SJSA1 (cell line): ENCODE results near the gene ADAM12. TPM values are rescaled to one million over a fixed set of nuclear protein-coding genes. Genes with fewer than 3 reads are reported as not detected.

Experiments
- DNase-seq, 2 experiments: peaks; one replicate each; pipeline ENCODE4 v3.0.0-alpha.2; 2015 to 2020; ENCODE audit warnings: low spot score in 2 of 2, low read depth in 1 of 2
- H3K27ac ChIP-seq: fragments of 250-450 bp; sonication (Bioruptor Pico); 2 replicates; pipeline ENCODE4 v1.5.1; 2020; ENCODE audit warnings: mild to moderate bottlenecking, moderate library complexity
- H3K27me3 ChIP-seq: fragments of 250-450 bp; sonication (Bioruptor Pico); replicated peaks from 2 replicates; pipeline ENCODE4 v1.5.1; 2020; ENCODE audit warnings: mild to moderate bottlenecking, moderate library complexity
- H3K36me3 ChIP-seq: fragments of 250-450 bp; sonication (Bioruptor Pico); 2 replicates; pipeline ENCODE4 v1.5.1; 2020; ENCODE audit warnings: mild to moderate bottlenecking
- H3K4me1 ChIP-seq: fragments of 250-450 bp; sonication (Bioruptor Pico); replicated peaks from 2 replicates; pipeline ENCODE4 v1.6.1; 2021; ENCODE audit warnings: mild to moderate bottlenecking
- H3K4me3 ChIP-seq: fragments of 250-450 bp; sonication (Bioruptor Pico); 2 replicates; pipeline ENCODE4 v1.5.1; 2020; ENCODE audit warnings: mild to moderate bottlenecking
- H3K9me3 ChIP-seq: fragments of 250-450 bp; sonication (Bioruptor Pico); replicated peaks from 2 replicates; pipeline ENCODE4 v1.5.1; 2020; ENCODE audit warnings: mild to moderate bottlenecking
- total RNA-seq: library from RNA; depleted of rRNA; stranded (reverse); fragments of >200 nt; shearing (Covaris generic); gene quantifications from 2 replicates; pipeline ENCODE4 v1.2.3, GENCODE V29; 2014

Gene ADAM12
- total RNA-seq, 1 experiment from 2014 or later, result 3.6 TPM

DNA sequence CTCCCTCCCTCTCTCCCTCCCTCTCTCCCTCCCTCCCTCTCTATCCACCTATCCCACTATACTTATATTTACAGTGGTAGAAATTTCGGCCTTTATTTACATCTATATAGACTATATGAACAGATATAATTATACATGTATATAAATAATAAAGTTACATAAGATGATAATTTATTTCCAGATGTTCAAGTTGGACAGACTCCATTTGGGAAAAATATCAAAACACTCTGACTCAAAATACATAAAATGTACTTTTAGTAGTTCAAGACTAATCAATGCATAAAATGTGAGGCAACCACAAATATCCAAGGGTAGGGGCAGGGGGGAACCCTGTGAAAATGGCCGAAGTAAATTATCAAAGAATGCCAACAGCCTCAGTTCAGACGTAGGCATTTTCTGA is 288.9 kb downstream of the ADAM12 start:
- no peaks in the 10 kb centered on the region for H3K36me3 ChIP-seq
- no peak for DNase-seq

DNA sequence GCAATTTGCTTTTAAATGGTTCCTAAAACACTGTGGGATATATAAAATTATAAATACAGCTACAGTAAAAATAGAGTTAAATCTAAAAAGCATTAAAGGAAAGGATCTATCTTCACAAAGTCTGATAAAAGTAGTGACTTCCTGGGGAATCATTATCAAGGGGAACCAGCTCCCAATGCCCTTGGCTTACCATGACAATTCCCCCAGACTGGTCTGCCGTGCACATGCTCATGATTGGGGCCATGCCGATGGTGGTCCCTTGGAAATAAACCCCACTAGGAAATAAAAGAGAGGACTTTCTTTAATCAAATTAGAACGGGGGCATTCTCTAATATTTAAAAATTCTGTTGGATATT is 290.1 kb downstream of the ADAM12 start:
- no peaks in the 10 kb centered on the region for H3K9me3 ChIP-seq
- H3K27me3 ChIP-seq, result no peaks in the 10 kb centered on the region
- DNase-seq, result no peak
- H3K4me3 ChIP-seq, result no peak overlapping the region
- peaks cover 26% of the 10 kb centered on the region for H3K4me1 ChIP-seq
- no peaks in the 10 kb centered on the region for H3K36me3 ChIP-seq
- H3K27ac ChIP-seq, result no peak overlapping the region

More for the DNA sequence above, 288.9 kb downstream of the ADAM12 start:
- no peaks in the 10 kb centered on the region for H3K27me3 ChIP-seq
- H3K4me3 ChIP-seq, result no peak overlapping the region
- no peaks in the 10 kb centered on the region for H3K9me3 ChIP-seq
- no peak overlapping the region for H3K27ac ChIP-seq
- H3K4me1 ChIP-seq, result peaks cover 23% of the 10 kb centered on the region

DNA sequence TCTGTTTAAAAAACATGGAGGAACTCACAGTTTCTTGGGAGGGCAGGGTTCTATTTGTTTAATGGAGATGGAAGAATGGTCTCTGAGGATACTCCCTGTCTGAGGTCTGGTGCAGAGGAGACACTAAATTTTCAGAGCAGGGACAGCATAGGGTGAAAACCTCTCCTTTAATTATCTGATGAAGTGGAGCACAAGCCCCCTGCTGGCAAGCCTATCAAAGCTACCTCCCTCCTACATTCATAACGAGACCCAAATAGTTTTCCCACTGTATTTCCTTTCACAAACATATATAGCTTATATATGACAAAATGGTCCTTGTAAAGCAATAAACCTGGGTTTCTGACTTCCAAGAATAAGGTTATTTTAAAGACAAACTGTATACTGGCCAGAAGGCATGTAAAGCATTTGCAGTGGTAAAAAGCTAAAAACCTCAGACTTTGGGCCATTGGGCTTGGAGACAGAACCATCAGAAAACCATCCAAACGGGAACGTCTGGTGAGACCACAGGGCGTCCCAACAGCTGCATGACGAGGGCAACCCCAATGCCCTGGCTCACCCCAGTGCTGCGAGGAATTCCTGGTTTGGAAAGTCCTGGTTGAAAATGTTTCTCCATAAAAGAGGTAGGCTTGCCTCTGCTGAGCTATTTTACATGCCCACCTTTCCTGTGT is 290.6 kb downstream of the ADAM12 start:
- H3K4me1 ChIP-seq, result peaks cover 26% of the 10 kb centered on the region
- H3K36me3 ChIP-seq, result no peaks in the 10 kb centered on the region

DNA sequence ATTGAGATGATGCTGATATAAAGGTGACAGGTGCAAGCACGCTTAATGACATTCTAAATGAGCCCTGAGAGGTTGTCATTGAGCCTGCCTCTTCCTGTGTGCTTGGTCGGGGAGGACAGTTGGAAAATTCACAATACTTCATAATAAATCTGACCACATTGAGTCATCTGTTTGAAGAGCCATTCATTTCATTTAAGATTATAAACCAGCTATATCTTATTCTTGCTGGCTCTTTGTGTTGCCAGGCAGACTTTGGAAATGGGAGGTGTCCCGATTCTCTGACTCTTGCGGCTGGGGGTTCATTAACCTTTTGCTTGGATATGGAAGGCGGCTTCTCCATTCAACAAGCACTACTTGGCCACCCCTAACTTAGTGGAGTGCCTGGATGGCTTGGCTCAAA is 293.7 kb downstream of the ADAM12 start:
- Histone ChIP-seq H3K36me3 (no peaks in the 10 kb centered on the region), H3K4me3 (no peak overlapping the region), H3K27ac (no peak overlapping the region), H3K27me3 (no peaks in the 10 kb centered on the region), H3K4me1 (peaks cover 41% of the 10 kb centered on the region), H3K9me3 (0 out of 2 replicates have a peak, but pooled peaks cover 2% of the 10 kb centered on the region)
- peak in 1 of 2 experiments; percentile 29 for DNase-seq

More for the DNA sequence above, 290.6 kb downstream of the ADAM12 start:
- H3K27ac ChIP-seq, result no peak overlapping the region
- H3K27me3 ChIP-seq, result no peaks in the 10 kb centered on the region
- H3K9me3 ChIP-seq, result no peaks in the 10 kb centered on the region
- DNase-seq, result no peak
- H3K4me3 ChIP-seq, result no peak overlapping the region

DNA sequence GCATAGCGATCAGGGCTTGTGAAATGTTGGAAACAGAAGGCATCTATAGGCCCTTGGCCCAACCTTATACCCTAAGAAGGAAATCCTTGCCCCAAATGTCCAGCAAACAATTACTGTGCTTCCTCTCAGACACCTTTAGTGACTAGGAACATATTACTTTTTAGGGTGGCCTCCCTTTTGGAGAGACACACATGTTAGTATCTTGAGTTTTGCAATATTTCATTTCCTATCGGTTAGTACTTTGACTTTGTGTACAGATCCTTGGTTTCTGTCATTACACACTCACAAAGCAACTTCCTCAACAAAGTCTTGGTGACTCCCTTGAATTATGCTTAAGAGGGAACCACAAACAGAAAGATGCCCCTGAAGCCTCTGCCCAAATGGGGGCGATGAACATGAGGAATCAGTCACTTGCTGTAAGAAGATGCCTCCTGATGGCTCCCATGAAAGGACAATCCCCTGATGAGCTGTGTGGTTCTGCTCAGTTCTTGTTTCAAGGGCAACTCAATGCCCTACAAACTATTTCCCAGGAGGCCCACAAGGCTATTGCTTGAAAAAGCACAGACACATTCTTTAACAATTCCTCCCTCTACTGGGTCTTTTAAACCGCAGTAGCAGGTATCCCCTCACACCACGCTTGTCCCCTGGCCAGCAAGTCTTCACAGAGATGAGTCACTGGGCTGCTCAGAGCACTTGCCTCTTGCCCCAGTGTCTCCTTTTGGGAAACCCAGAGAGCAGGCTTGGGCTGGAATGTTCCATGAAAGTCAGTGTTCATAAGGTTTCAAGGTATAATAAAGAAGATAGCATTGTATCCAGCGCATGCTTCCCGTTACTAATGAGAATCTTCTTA is 295.7 kb downstream of the ADAM12 start:
- peaks cover 41% of the 10 kb centered on the region for H3K4me1 ChIP-seq
- H3K9me3 ChIP-seq, result 0 out of 2 replicates have a peak, but pooled peaks cover 2% of the 10 kb centered on the region
- no peaks in the 10 kb centered on the region for H3K27me3 ChIP-seq
- H3K27ac ChIP-seq, result no peak overlapping the region
- no peak overlapping the region for H3K4me3 ChIP-seq
- DNase-seq, result no peak
- H3K36me3 ChIP-seq, result no peaks in the 10 kb centered on the region

DNA sequence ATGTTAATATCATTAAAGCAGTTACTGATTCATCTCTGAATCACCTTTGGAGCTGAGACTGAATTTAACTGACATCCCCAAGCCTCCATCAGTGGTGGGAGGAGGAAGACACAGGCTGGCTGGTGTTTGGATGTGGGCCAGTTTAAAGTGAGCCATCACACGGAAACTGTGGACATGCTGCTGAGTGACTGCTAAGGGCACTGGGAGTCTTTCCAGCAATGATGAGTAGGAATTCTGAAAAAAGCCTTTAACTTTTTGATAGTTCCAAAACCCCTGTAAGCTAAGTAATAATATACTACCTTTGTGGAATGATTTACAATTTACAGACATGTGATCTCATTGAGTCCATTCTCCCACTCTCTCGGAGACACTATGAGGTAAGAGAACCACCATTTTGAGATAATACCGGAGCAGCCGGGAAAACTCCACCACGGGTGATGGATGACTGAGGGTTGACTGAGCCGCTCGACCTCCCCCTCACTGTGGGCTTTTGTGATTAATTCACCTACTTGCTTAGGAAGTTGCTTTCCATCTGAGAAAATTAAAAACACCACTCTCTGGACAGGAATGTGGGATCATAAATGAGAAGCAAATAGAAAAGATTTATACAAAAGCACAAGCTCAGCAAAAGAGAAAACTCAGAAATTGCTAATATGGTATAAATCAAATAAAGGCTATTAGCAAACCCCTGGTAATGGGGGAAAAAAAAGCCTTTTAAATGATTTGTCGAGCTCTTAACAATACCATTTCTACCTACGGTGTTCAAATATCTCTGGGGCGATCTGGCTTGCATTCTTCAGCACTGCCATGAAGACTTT is 297.2 kb downstream of the ADAM12 start:
- H3K27ac ChIP-seq, result peak overlapping the region; percentile 35; the same call in 1 of the 2 replicates
- peak; percentile 56 to 72 for DNase-seq
- 0 out of 2 replicates have a peak, but pooled peaks cover 2% of the 10 kb centered on the region for H3K9me3 ChIP-seq
- H3K36me3 ChIP-seq, result no peaks in the 10 kb centered on the region
- H3K4me1 ChIP-seq, result peaks cover 35% of the 10 kb centered on the region
- no peak overlapping the region for H3K4me3 ChIP-seq
- H3K27me3 ChIP-seq, result no peaks in the 10 kb centered on the region

DNA sequence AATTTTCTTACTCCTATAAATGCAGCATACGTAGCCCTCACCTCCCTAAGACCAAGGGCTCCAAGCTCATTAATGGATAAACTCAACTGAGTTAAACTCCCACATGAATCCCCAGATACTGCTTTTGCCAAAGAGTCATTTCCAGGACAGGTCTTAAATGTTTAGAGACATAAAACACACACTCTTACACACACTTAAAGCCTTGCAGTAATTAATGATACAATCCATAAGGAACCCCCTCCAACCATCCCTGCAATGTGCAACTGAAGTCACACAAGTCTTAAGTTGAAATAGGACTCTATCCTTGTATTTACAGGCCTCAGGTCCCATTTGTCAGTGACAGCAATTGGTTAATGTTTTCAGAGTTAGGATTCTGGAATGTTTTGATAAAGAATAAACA is 297.8 kb downstream of the ADAM12 start:
- Histone ChIP-seq H3K9me3 (0 out of 2 replicates have a peak, but pooled peaks cover 2% of the 10 kb centered on the region), H3K4me1 (peaks cover 28% of the 10 kb centered on the region), H3K4me3 (no peak overlapping the region), H3K27ac (peak overlapping the region; percentile 35), H3K36me3 (no peaks in the 10 kb centered on the region), H3K27me3 (no peaks in the 10 kb centered on the region)
- DNase-seq, result no peak

DNA sequence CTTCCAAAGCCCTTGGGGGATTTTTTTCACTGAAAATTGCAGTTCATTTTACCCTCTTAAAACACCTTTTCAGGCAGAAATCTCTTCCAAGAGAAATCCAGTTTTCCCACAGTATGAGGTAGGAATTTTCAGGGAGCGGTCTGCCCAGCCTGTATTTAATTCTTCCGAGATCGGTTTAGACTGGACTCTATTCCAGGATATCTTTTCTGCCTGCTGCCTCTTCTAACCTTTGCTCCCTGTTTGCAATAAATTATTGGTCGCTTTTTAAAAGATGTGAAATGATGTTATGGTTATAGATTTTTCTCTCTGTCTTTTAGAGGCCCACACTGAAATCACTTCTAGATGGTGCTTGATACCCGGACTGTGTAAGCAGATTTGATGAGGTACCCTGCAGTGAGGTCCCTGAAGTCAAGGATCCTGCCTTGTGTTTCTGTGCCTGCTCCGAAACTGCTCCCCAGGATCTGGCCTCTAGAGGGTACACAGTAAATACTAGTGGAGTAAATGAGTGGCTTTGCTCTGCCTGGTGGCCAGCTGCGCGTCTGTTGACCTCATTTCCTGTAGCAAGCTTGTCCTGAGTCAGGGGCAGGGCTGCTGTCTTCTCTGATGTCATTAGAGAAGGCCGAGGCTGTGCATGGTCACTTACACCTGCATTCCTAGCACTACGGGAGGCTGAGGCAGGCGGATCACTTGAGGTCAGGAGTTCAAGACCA is 300.3 kb downstream of the ADAM12 start:
- H3K4me1 ChIP-seq, result peaks cover 15% of the 10 kb centered on the region
- DNase-seq, result no peak
- H3K27me3 ChIP-seq, result no peaks in the 10 kb centered on the region
- H3K36me3 ChIP-seq, result no peaks in the 10 kb centered on the region
- no peak overlapping the region for H3K4me3 ChIP-seq
- H3K9me3 ChIP-seq, result 0 out of 2 replicates have a peak, but pooled peaks cover 2% of the 10 kb centered on the region
- H3K27ac ChIP-seq, result no peak overlapping the region

DNA sequence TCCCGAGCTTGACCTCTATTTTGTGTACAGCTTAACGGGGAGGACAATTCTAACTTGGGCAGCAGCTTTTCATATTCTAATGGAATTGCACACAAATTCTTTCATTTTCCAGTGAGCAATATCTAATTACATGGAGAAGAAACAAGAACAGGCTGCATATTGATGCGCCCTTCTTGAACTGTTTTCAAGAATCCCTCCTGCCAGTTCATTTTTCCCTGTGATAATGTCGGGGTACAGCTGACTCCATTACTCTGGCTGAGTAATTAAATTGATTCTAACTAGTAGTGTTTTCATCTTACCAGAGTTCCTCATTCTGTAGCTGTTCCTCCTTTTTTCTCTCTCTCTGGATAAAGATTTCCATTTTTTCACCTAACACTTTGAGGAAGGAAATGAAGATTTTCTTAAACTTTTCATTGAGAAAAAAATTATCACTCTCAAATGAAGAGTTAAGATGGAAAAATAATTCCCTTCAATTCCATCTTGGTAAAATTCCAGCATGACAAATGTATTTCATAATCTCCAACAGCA is 301.1 kb downstream of the ADAM12 start:
- Histone ChIP-seq H3K4me3 (no peak overlapping the region), H3K27ac (no peak overlapping the region), H3K4me1 (peaks cover 12% of the 10 kb centered on the region), H3K27me3 (no peaks in the 10 kb centered on the region), H3K9me3 (0 out of 2 replicates have a peak, but pooled peaks cover 2% of the 10 kb centered on the region), H3K36me3 (no peaks in the 10 kb centered on the region)
- DNase-seq, result no peak

DNA sequence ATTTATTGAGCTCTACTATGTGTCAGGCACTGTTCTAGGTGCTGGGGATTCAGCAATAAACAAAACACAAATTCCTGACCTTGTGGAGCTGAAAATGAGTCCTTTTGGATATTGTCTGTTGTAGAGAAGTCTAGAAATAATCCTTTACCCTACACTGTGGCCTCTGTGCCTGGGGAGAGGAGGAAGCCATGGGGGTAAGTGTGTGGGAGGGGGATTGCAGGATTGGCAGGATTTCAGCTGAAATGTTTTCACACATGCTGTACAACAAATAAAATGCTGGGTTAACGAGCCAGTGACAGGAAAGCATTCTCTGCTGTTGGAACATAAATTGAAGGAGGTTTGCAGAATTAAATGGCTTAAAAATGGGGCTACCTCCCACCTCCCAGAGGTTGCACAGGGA is 302.5 kb downstream of the ADAM12 start:
- Histone ChIP-seq H3K4me3 (no peak overlapping the region), H3K4me1 (peaks cover 6% of the 10 kb centered on the region), H3K36me3 (no peaks in the 10 kb centered on the region), H3K9me3 (no peaks in the 10 kb centered on the region), H3K27ac (no peak overlapping the region), H3K27me3 (no peaks in the 10 kb centered on the region)
- DNase-seq, result no peak

DNA sequence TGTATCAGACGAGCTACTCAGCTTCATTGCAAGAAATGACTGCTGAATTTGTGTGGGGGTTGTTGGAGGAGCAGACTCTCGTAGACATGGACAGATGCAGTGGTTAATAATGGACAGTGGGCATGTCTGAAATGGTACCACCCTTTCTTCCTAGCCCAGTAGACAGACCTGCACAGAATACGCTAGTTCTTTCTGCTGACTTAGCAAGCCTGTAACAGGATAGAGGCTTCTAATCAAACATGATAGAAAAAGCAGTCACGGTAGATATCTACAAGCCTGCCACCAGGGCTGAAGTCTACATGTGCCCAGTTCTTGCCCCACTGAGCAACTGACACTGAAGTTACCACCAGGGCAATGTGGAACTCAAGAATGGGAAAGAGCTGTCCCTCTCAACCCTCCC is 303.9 kb downstream of the ADAM12 start:
- H3K27me3 ChIP-seq, result no peaks in the 10 kb centered on the region
- no peak overlapping the region for H3K27ac ChIP-seq
- DNase-seq, result no peak
- no peak overlapping the region for H3K4me3 ChIP-seq
- no peaks in the 10 kb centered on the region; the same call in 1 of the 2 replicates for H3K4me1 ChIP-seq
- H3K9me3 ChIP-seq, result no peaks in the 10 kb centered on the region
- H3K36me3 ChIP-seq, result no peaks in the 10 kb centered on the region

DNA sequence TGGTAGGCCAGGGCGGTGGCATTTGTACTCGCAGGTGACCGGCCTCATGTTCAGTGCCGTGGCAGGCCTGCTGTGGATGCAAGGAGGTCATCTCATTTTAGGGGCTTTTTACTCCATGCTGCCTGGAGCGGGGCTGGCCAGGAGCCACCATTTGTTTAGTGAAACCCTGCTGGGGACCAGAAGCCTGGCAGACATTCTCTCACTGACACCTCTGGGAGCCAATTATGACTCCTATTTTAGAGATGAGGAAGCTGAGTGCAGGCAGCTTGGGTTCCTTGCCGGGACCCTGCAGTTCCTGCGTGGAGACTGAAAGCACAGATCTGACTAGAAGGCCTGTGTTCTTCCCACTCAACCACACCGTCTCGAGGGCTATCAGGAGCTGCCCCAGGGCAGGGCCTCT is 305.3 kb downstream of the ADAM12 start:
- Histone ChIP-seq H3K9me3 (no peaks in the 10 kb centered on the region), H3K27me3 (no peaks in the 10 kb centered on the region), H3K36me3 (no peaks in the 10 kb centered on the region), H3K27ac (no peak overlapping the region), H3K4me1 (no peaks in the 10 kb centered on the region; the same call in 1 of the 2 replicates), H3K4me3 (no peak overlapping the region)
- DNase-seq, result no peak
